Measurements from ENCODE around the gene MDFIC. TPM values are rescaled to one million over a fixed set of nuclear protein-coding genes. Genes with fewer than 3 reads are reported as not detected.

The MDFIC gene
- total RNA-seq, 1 donor from 2014 or later: 13.3 TPM

- no peak for DNase-seq (ENCODE audit: low spot score in 2 of 2)
- Histone ChIP-seq H3K27me3 (no peaks in the 10 kb centered on the region), H3K27ac (no peak overlapping the region), H3K36me3 (no peaks in the 10 kb centered on the region), H3K4me3 (no peak overlapping the region), H3K9me3 (no peaks in the 10 kb centered on the region), H3K4me1 (no peaks in the 10 kb centered on the region)
- TF ChIP-seq, protein P1, sequence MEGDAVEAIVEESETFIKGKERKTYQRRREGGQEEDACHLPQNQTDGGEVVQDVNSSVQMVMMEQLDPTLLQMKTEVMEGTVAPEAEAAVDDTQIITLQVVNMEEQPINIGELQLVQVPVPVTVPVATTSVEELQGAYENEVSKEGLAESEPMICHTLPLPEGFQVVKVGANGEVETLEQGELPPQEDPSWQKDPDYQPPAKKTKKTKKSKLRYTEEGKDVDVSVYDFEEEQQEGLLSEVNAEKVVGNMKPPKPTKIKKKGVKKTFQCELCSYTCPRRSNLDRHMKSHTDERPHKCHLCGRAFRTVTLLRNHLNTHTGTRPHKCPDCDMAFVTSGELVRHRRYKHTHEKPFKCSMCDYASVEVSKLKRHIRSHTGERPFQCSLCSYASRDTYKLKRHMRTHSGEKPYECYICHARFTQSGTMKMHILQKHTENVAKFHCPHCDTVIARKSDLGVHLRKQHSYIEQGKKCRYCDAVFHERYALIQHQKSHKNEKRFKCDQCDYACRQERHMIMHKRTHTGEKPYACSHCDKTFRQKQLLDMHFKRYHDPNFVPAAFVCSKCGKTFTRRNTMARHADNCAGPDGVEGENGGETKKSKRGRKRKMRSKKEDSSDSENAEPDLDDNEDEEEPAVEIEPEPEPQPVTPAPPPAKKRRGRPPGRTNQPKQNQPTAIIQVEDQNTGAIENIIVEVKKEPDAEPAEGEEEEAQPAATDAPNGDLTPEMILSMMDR (IDR thresholded peaks at IDR 0.05): no peak
- intact Hi-C loops (cut with DNase I): no loop called here
Measured at GRCh38 chr7:115047958-115048720, 126.2 kb downstream of the MDFIC start.

DNA sequence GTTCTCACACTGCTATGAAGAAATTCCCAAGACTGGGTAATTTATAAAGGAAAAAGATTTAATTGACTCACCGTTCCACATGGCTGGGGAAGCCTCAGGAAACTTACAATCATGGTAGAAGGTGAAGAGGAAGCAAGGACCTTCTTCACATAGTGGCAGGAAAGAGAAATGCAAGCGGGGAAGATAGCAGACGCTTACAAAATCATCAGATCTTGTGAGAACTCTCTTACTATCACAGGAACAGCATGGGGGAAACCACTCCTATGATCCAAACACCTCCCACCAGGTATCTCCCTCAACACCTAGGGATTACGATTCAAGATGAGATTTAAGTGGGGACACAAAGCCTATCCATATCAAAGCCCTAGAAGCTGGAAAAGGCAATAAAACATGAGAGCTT is 130.8 kb downstream of the MDFIC start:
- intact Hi-C loops (cut with DNase I): no loop called here
- Histone ChIP-seq H3K9me3 (no peaks in the 10 kb centered on the region), H3K4me3 (no peak overlapping the region), H3K4me1 (no peaks in the 10 kb centered on the region), H3K27ac (no peak overlapping the region), H3K36me3 (no peaks in the 10 kb centered on the region), H3K27me3 (no peaks in the 10 kb centered on the region)
- TF ChIP-seq, protein P1 (IDR thresholded peaks at IDR 0.05): no peak
- no peak for DNase-seq (ENCODE audit: low spot score in 2 of 2)

- intact Hi-C loops (cut with DNase I): no loop called here
- no peaks in the 10 kb centered on the region for H3K9me3 ChIP-seq
- no peaks in the 10 kb centered on the region for H3K4me1 ChIP-seq
- no peaks in the 10 kb centered on the region for H3K27me3 ChIP-seq
- no peak overlapping the region for H3K4me3 ChIP-seq
- DNase-seq (ENCODE audit: low spot score in 2 of 2): no peak
- no peak overlapping the region for H3K27ac ChIP-seq
- TF ChIP-seq, protein P1 (IDR thresholded peaks at IDR 0.05): no peak
- no peaks in the 10 kb centered on the region for H3K36me3 ChIP-seq
Measured at GRCh38 chr7:115054478-115055065, 132.7 kb downstream of the MDFIC start.

GRCh38 chr7:115056019-115056418 is 134.1 kb downstream of the MDFIC start:
- no peak for DNase-seq (ENCODE audit: low spot score in 2 of 2)
- no peak overlapping the region for H3K4me3 ChIP-seq
- TF ChIP-seq, protein P1 (IDR thresholded peaks at IDR 0.05): no peak
- no peaks in the 10 kb centered on the region for H3K27me3 ChIP-seq
- intact Hi-C loops (cut with DNase I): no loop called here
- H3K4me1 ChIP-seq: peaks cover 0 to 3% of the 10 kb centered on the region in 2 donors
- no peaks in the 10 kb centered on the region for H3K9me3 ChIP-seq
- no peaks in the 10 kb centered on the region for H3K36me3 ChIP-seq
- no peak overlapping the region for H3K27ac ChIP-seq

- H3K27me3 ChIP-seq: no peaks in the 10 kb centered on the region
- intact Hi-C loops (cut with DNase I): no loop called here
- TF ChIP-seq, protein P1 (IDR thresholded peaks at IDR 0.05): no peak
- no peak overlapping the region for H3K27ac ChIP-seq
- H3K36me3 ChIP-seq: no peaks in the 10 kb centered on the region
- DNase-seq (ENCODE audit: low spot score in 2 of 2): no peak
- H3K4me3 ChIP-seq: no peak overlapping the region
- no peaks in the 10 kb centered on the region for H3K9me3 ChIP-seq
- peaks cover 0 to 3% of the 10 kb centered on the region in 2 donors for H3K4me1 ChIP-seq
Measured at GRCh38 chr7:115058726-115059125, 136.8 kb downstream of the MDFIC start.
